ENCODE results near the gene CTRB2. TPM values are rescaled to one million over a fixed set of nuclear protein-coding genes. Genes with fewer than 3 reads are reported as not detected.

The CTRB2 gene
- not detected for total RNA-seq
- polyA plus RNA-seq (ENCODE audit: insufficient read depth, low read depth, low replicate concordance): not detected
- long read RNA-seq, donor 1: 0 reads
- long read RNA-seq, donor 2: 0 reads
- long read RNA-seq, donor 3: 0 reads
- long read RNA-seq, donor 4: 0 reads
- long read RNA-seq, donor 5: 0 reads
- long read RNA-seq, donor 6: 0 reads
- long read RNA-seq, donor 7: 0 reads
- long read RNA-seq, donor 8: 0 reads
- long read RNA-seq, donor 9: 0 reads
- long read RNA-seq, donor 10: 0 reads

- H3K9ac ChIP-seq (ENCODE audit: low read length in 3 of 3): no peak within 1 kb of the TSS
- H3K4me1 ChIP-seq (ENCODE audit: control insufficient read depth in 2 of 3, insufficient read depth in 2 of 3, low read depth in 1 of 3, low read length in 3 of 3): no peaks in the 10 kb centered on the region
- no peaks in the 10 kb centered on the region for H3K27me3 ChIP-seq (ENCODE audit: control insufficient read depth, insufficient read depth, low read length)
- H3K4me3 ChIP-seq (ENCODE audit: low read length in 3 of 3): no peak within 1 kb of the TSS
- no peak for FAIRE-seq
- H3K36me3 ChIP-seq (ENCODE audit: control insufficient read depth in 2 of 3, insufficient read depth in 3 of 3, low read length in 3 of 3): no peaks in the 10 kb centered on the region
- H3K27ac ChIP-seq (ENCODE audit: low read depth in 2 of 2, low read length in 2 of 2): no peak within 1 kb of the TSS
- intact Hi-C loops (cut with DNase I): no loop called here
- H3K9me3 ChIP-seq (ENCODE audit: control insufficient read depth in 2 of 3, insufficient read depth in 1 of 3, low read length in 3 of 3): no peaks in the 10 kb centered on the region
- TF ChIP-seq CTCF (IDR thresholded peaks at IDR 0.05; ENCODE audit: borderline replicate concordance, extremely low read depth, insufficient read depth): no peak
- peak in 1 of 5 donors; percentile 53 for DNase-seq
Observed at GRCh38 chr16:75206749-75207451, at the start of gene CTRB2. Gene CTRB2 (minus strand): TSS chr16:75207161. CDS start chr16:75207141, 20 bp downstream.

GRCh38 chr16:75256059-75256571, 49.2 kb upstream of the CTRB2 start:
- Histone ChIP-seq H3K4me1 (ENCODE audit: control insufficient read depth in 2 of 3, insufficient read depth in 2 of 3, low read depth in 1 of 3, low read length in 3 of 3) (peaks cover 0 to 68% (median 56%) of the 10 kb centered on the region in 3 donors), H3K9me3 (ENCODE audit: control insufficient read depth in 2 of 3, insufficient read depth in 1 of 3, low read length in 3 of 3) (no peaks in the 10 kb centered on the region), H3K27me3 (ENCODE audit: control insufficient read depth, insufficient read depth, low read length) (no peaks in the 10 kb centered on the region), H3K36me3 (ENCODE audit: control insufficient read depth in 2 of 3, insufficient read depth in 3 of 3, low read length in 3 of 3) (no peaks in the 10 kb centered on the region), H3K27ac (ENCODE audit: low read depth in 2 of 2, low read length in 2 of 2) (peak overlapping the region; percentile 20 to 71), H3K9ac (ENCODE audit: low read length in 3 of 3) (peak overlapping the region in 1 of 3 donors; percentile 53), H3K4me3 (ENCODE audit: low read length in 3 of 3) (no peak overlapping the region)
- peak in 2 of 5 donors; percentile 80 to 82 for DNase-seq
- FAIRE-seq: no peak
- intact Hi-C loops (cut with DNase I): no loop called here
- no peak for TF ChIP-seq CTCF (IDR thresholded peaks at IDR 0.05; ENCODE audit: borderline replicate concordance, extremely low read depth, insufficient read depth)

GRCh38 chr16:75254359-75254837, 47.4 kb upstream of the CTRB2 start:
- TF ChIP-seq CTCF (IDR thresholded peaks at IDR 0.05; ENCODE audit: borderline replicate concordance, extremely low read depth, insufficient read depth): no peak
- peak overlapping the region in 1 of 3 donors; percentile 40 for H3K9ac ChIP-seq (ENCODE audit: low read length in 3 of 3)
- H3K4me1 ChIP-seq (ENCODE audit: control insufficient read depth in 2 of 3, insufficient read depth in 2 of 3, low read depth in 1 of 3, low read length in 3 of 3): peaks cover 0 to 70% (median 57%) of the 10 kb centered on the region in 3 donors
- H3K27ac ChIP-seq (ENCODE audit: low read depth in 2 of 2, low read length in 2 of 2): peak overlapping the region; percentile 1 to 32
- DNase-seq (peak in 2 of 5 donors; percentile 65 to 73), FAIRE-seq (no peak)
- intact Hi-C loops (cut with DNase I): no loop called here
- no peaks in the 10 kb centered on the region for H3K9me3 ChIP-seq (ENCODE audit: control insufficient read depth in 2 of 3, insufficient read depth in 1 of 3, low read length in 3 of 3)
- H3K36me3 ChIP-seq (ENCODE audit: control insufficient read depth in 2 of 3, insufficient read depth in 3 of 3, low read length in 3 of 3): no peaks in the 10 kb centered on the region
- no peaks in the 10 kb centered on the region for H3K27me3 ChIP-seq (ENCODE audit: control insufficient read depth, insufficient read depth, low read length)
- no peak overlapping the region for H3K4me3 ChIP-seq (ENCODE audit: low read length in 3 of 3)

All from kidney (tissue), 22 donors.